T-helper 1 cell treated with Interleukin-12 subunit alpha and Interleukin-12 subunit beta and Interleukin-4 antibody, amounts not matched to agents 30 ng/mL and 1 ng/mL, for 36 hours (primary cell): Measurements from ENCODE around the gene NPM1. TPM values are rescaled to one million over a fixed set of nuclear protein-coding genes. Genes with fewer than 3 reads are reported as not detected.
"Not testable (repeated sequence)": the region's sequence is repeated elsewhere in the genome, so short reads cannot be mapped to it uniquely, and the experiment has no call there.

Experiments
- intact Hi-C: fragments of 100-400 bp; cut with micrococcal nuclease; formaldehyde crosslinking; loops from one replicate; pipeline ENCODE4 v1.15.1; 2024
- total RNA-seq: library from RNA; stranded (reverse); gene quantifications from 2 replicates; pipeline ENCODE4 v1.2.3, GENCODE V29; 2022

Gene NPM1
- 1,137 and 1,138 TPM in 2 replicates for total RNA-seq

DNA sequence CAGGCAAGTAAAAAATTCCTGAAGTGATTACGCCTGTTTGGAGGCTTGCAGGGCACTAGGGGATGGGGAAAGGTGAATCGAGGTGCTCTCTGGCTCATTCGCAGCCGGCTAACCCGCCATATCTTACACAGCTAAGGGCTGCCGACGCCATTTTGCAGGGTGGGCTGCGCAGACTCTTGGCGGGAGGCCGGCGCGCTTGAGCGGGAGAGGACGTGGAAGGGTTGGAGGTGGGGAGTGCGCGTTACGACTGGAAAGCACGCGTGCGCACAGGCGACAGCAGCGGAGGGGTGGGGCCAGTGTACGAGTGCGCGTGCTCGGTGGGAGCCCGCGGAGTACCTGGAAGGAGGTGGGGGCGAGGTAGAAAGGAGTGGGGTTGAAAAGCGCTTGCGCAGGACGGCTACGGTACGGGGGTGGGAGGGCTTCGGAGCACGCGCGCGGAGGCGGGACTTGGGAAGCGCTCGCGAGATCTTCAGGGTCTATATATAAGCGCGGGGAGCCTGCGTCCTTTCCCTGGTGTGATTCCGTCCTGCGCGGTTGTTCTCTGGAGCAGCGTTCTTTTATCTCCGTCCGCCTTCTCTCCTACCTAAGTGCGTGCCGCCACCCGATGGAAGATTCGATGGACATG, at the start of gene NPM1:
Gene NPM1 (plus strand): TSS at position 505 of the 625 bp plus-strand sequence. CDS start 100 bp downstream, at position 605.
- intact Hi-C loops, result loop anchor here (1.0 to 5.0 kb wide), 12 partner anchors 619 to 1941 kb away; partner anchors contain the start of genes ATP6V0E1, BNIP1, FBXW11 and RPL26L1

DNA sequence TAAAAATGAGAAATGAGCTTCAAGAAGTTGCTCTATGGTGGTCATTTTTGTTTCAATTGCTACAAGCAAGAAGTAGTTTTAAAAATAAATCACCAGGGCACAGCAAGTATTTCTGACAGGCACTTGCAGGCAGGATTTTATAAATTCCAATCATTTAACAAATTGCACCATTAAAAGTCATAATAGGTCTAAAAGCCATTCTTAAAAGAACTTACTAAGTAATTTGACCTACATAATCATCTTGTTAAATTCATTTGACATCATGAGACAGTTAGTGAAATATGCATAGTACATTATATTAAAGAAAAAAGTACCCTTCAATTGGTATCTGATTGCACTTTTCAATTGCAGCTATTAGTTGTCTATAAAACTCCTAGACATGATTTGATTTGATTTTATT, 47.6 kb upstream of the NPM1 start:
- intact Hi-C loops, result no loop called here

DNA sequence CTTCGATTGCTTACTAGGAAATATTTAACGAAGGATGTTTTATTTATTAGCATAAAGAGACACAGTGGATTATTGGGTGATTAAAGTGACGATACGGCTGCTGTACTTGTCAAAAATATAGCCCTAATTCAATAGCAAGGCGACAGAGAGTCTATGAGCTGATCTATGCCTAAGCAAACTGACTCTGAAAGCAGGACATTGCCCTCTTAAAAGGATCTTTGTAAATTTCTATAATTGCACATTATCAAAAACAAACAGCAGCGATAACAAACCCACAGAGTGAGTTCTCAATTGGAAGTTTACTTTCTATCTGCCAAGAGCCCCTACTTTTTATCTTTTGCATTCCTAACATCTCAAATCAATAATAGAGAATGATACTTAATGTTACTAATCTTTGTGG, 47.2 kb upstream of the NPM1 start:
- intact Hi-C loops, result no loop called here

DNA sequence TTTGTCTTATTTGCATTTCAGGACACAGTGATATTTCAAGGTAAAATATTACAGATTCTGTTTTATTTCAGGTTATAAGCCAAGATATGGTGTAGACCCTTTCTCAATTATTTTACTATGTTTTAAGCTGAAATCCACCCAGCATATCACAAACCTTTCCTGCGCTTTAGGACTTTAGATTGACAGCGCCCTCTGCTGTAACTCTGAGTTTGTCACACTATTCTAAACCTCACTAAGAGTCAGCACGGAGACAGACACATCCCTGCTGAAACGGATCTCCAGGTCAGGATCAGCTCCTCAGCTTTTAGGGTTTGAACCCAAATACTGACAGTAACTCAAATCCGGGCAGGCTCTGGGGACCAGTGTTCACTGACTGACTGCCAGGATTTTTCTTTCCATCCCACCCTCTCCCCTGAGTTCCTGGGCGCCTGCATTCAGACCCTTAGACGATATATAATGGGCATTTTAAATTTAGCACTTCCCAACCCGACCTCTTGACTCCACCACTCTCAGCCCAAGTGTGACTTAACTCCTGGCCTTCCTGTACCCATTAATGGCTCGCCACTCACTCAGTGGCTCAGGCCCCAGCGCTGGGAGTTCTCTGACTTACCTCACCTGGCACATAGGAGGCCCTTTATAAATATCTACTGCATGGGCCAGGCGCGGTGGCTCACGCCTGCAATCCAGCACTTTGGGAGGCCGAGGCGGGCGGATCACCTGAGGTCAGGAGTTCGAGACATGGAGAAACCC, 45.1 kb upstream of the NPM1 start:
- intact Hi-C loops, result loop anchor here (1.0 to 2.0 kb wide), 2 partner anchors 70 to 598 kb away; no protein-coding TSS in a partner anchor

- intact Hi-C loops, result no loop called here
Measured at GRCh38 chr5:171344936-171345608, 42.6 kb upstream of the NPM1 start.

DNA sequence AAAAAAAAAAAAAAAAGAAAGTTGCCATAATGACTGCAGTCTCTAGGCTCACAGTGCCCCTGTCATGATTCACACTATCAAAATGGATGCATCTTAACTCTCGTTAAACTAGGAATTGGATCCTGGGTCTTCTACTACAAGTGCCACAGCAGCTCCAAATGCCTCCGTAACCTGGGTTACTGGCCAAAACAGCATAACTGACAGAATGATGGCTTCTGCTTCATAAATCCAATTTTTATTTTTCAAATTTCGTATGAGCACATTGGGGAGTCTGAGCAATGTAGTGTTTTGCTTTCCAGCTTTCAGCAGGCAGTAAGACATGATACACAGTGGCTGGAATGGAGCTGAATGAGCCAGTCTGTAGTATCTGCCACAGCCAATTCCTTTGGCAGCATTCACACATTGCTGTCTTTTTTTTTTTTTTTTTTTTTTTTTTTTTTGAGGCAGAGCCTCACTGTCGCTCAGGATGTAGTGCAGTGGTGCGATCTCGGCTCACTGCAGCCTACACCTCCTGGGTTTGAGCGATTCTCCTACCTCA, 36.0 kb upstream of the NPM1 start:
- intact Hi-C loops, result no loop called here

DNA sequence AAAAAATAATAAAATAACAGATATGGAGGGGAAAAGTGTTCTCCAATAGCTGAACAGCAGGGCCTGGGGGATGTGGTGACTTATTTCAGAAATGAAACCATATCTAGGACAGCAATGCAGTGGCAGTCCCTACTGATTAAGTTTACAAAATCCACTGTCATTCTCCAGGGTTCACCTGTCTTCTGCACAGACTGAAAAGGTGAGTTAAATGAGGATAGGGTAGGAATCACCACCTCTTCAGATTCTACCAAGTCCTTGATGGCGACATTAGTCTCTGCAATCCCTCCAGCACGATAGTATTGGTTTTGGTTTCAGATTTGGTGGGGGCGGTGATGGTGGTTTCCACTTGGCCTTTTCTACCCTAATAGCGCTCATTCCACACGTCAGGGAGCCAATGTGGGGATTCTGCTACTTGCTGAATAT, 32.3 kb upstream of the NPM1 start:
- intact Hi-C loops, result no loop called here

DNA sequence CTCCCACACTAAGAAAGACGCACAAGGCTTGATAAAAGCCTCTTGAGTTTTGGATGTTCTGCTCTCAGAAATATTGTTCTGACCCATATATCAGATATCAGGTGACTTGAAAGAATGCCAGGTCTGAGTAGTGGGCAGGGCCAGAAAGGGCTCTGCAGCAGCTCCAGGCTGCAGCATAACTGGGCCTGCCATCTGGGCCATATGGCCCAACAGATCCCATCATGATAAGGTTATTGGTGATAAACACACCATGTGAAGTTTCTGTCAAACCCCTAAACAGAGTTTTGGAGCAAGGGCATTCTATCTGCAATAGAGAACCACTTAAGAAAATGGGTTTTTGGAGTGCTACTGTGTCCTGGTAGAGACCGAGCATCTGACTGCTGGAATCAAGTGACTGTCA, 29.8 kb upstream of the NPM1 start:
- intact Hi-C loops, result no loop called here

DNA sequence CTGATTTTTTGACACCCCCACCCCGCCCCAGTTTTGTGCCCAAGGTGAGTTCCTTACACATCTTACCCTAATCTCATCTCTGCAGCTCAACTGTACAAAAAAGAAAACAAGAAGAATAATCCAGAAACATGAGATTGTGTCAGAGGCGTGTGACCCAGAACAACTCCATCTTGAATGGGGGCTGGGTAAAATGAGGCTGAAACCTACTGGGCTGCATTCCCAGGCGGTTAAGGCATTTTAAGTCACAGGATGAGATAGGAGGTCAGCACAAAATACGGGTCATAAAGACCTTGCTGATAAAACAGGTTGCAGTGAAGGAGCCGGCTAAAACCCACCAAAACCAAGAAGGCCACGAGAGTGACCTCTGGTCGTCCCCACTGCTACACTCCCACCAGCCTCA, 26.5 kb upstream of the NPM1 start:
- intact Hi-C loops, result not testable (repeated sequence)

- intact Hi-C loops, result not testable (repeated sequence)
Measured at GRCh38 chr5:171363249-171363648, 24.4 kb upstream of the NPM1 start.

- intact Hi-C loops, result no loop called here
Measured at GRCh38 chr5:171363846-171364245, 23.8 kb upstream of the NPM1 start.

DNA sequence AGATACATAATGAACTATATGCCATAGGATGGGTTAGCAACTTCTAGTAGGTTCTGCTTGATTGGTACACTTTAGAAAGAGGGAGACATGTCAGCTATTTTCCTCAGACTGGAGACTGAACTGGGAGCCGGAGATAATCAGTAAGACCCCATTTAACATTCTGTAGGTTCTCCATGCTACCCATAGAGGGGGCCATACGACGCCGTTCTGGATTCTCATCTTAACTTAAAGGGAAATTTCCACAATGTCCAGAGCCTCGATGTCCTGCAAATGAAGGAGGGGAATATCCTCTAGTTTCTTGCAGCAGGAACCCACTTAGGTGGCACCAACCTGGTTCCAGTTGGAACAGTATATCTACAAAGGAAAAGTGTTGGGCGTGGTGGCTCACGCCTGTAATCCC, 22.3 kb upstream of the NPM1 start:
- intact Hi-C loops, result no loop called here

- intact Hi-C loops, result no loop called here
Measured at GRCh38 chr5:171366645-171367044, 21.0 kb upstream of the NPM1 start.

- intact Hi-C loops, result no loop called here
Measured at GRCh38 chr5:171367424-171368370, 20.0 kb upstream of the NPM1 start.

GRCh38 chr5:171369056-171369455, 18.6 kb upstream of the NPM1 start:
- intact Hi-C loops, result no loop called here

DNA sequence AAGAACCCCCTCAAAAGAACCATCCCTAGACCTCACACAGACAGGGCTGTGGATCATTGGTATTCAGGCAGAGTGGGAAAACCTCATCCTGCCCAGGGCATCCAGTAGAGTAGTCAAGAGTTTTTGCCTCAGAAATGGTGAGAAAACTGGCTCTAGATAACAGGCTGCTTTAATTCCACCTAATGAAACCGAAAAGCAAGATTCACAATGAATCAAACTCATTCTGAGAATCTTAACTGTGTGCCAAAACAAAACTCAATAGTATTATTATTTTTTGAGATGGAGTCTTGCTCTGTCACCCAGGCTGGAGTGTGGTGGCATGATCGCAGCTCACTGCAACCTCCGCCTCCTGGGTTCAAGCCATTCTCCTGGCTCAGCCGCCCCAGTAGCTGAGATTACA, 17.8 kb upstream of the NPM1 start:
- intact Hi-C loops, result no loop called here

DNA sequence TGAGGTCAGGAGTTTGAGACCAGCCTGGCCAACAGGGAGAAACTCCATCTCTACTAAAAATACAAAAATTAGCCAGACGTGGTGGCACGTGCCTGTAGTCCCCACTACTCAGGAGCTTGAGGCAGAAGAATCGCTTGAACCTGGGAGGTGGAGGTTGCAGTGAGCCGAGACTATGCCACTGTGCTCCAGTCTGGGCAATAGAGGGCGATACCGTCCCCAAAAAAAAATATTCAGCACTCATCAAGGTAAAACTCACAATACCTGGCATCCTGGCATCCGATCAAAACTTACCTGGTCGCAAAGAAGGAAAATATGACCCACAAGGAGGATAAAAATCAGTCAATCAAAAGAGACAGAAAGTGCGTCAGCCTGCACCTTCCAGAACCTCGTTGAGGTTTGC, 16.8 kb upstream of the NPM1 start:
- intact Hi-C loops, result not testable (repeated sequence)

GRCh38 chr5:171371326-171371725, 16.3 kb upstream of the NPM1 start:
- intact Hi-C loops, result no loop called here

DNA sequence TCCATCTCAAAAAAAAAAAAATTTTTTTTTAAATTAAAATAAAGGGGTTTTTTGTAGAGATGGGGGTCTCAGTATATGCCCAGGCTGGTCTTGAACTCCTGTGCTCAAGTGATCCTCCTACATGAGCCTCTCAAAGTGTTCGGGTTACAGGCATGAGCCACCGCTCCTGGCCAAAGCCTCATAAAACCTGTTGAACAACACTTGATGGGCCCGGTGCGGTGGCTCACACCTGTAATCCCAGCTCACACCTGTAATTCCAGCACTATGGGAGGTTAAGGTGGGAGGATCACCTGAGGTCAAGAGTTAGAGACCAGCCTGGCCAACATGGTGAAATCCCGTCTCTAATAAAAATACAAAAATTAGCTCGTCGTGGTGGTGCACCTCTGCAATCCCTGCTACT, 7.7 kb upstream of the NPM1 start:
- intact Hi-C loops, result no loop called here

DNA sequence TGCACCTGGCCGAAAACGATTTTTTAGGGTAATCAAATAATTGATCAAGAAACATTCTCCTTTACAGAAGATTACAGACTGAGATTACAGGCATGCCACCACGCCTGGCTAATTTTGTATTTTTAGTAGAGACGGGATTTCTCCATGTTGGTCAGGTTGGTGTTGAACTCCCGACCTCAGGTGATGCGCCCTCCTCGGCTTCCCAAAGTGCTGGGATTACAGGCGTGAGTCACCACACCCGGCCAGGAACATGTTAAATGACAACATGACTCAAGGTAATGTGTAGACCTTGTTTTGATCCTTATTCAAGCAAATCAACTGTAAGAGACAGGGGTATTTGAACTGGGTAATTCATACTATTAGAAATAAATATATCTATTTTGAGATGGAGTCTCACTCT, 3.2 kb upstream of the NPM1 start:
- intact Hi-C loops, result not testable (repeated sequence)

- intact Hi-C loops, result loop anchor here (5.0 kb wide), 5 partner anchors 703 to 1733 kb away; partner anchors contain the start of gene ATP6V0E1
Measured at GRCh38 chr5:171384999-171385398, 2.6 kb upstream of the NPM1 start.
